Pons (tissue), 1 donor: Measurements from ENCODE around the gene CACNA1E.

Experiments used
- DNase-seq: peaks from one replicate; pipeline ENCODE4 v3.0.0-alpha.2; 2016; ENCODE audit warnings: low spot score

Gene CACNA1E

DNA sequence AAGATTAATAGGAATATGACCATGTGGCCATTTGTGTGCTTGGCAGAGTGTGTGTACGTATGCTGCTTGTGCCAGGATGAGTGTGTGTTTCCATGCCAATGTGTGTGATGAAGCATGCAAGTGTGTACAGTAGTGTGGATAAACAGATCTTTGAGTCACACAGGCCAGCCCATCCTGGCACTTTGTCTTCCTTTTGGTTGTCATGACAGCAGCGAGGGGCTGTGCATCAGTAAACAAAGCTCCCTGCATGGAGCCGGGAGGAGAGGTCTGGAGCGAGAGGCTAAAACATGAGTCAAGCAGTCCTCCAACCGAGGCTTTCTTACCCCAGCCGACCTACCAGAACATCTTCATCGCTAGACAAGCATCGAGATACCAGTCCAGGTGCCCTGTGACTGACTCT is 221.2 kb downstream of the CACNA1E start:
- no peak for DNase-seq

DNA sequence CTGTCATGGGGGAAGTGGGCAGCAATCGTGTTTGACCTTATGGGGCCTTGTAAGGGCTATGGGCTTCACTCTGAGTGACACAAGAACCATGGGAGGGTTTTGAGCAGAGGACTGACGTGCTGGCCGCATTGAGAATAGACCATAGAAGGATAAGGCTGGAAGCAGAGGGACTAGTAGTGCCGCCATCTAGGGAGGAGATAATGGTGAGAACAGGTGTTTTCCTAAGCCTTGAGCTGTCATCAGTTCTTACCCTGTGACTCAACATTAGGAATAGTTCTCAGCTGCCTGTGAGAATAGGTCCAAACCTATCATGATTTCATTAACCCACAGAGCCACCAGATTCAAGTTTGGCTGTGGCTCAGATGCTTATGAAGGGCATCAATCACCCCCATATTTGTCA is 228.5 kb downstream of the CACNA1E start:
- no peak for DNase-seq

DNA sequence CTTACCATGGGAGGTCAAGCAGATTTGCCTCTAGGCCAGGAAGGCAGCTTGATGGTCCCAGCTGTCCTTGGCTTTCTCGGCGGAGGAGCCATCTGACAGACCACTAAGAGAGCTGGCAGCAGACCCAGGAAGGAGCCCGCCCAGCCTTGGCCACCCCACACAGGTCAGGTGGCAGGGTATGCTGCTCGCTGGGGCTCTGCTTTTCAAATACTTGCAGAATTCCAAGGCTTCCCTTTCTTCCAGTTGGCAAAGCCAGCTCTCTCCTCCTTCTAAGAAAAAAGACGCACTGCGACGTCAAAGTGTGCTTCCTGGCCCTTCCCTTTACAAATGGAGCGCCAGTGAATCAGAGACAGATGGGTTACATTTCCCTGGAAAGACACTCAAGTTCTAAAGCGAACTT is 229.4 kb downstream of the CACNA1E start:
- DNase-seq: peak; percentile 38

DNA sequence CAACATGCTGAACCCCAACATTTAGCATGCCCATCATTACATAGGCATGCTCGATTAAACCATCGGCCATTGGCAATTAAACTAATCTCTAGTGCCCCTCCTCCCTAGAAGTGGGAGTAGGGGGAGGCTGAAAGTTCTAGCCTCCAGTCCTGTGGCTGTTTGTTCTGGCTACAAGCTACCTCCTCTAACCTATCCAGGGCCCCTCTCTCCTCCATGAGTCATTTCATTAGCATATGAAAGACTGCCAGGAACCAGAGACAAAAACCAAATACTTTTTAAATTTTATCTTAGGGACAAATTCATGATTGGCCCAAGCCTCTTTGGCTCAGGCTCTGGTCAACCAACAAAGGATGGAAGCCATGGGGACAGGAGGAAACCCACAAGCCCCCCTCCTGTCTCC is 231.1 kb downstream of the CACNA1E start:
- DNase-seq: no peak

DNA sequence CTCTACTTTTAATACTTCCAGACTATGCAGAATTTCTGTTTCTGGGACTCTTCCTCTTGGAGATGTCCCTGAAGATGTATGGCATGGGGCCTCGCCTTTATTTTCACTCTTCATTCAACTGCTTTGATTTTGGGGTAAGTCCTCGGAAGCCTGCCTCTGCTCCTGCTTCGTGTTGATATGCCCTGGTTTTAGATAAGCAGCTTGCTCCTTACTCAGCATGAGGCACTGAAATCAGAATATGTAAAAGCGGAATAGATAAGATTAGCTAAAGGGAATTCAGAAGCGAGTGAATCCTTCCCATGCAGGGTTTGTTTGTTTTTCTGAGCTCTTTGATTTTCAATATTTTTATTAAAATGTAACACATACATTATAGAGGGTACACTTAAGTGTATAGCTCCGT is 234.7 kb downstream of the CACNA1E start:
- no peak for DNase-seq

DNA sequence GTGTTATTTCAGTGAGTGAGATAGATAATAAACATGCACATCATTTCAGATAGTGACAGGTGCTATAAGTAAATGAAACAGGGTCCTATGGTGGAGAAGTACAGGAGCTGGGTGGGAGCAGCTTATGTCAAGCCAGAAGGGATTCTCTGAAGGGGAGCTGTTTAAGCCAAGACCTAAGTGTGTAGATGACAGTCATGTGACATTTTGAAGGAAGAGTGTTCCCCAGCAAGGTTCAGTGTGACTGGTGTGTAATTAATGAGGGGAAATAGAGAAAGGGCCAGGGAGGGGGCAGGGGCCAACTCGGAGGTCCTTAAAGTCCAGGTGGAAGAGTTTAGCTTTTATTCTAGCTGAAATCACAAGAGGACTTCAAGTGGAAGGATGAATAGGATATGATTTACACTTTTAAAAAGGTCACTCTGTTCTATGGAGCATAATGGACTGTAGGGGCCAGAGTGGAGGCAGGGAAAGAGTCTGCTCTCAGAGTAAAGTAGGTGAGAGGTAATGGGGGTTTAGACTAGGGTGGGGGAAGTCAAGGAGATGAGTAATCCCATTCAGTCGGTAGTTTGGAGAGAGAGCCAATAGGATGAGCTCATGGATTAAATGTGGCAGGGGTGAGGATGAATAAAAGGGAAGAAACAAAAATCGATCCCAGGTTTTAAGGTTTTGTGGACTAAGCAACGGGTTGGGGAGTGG is 243.1 kb downstream of the CACNA1E start:
- no peak for DNase-seq

DNA sequence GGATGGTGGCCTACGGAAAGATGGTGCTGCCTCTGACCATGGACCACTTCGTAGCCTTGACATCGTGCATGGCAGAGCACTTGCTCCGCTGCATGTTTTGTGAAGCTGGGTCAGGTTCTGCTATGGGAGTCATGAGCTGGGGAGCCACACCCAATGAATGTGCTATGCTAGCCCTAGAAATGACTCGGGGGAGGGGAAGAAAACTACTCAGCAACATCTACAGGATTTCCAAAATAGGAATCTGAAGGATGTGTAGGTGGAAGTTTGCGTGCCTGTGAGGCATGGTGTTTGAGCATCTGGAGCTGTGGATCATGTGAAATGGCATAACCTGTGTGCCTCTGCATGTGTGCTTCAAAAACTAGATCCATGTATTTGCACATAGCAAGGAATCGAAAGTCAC is 247.3 kb downstream of the CACNA1E start:
- no peak for DNase-seq

DNA sequence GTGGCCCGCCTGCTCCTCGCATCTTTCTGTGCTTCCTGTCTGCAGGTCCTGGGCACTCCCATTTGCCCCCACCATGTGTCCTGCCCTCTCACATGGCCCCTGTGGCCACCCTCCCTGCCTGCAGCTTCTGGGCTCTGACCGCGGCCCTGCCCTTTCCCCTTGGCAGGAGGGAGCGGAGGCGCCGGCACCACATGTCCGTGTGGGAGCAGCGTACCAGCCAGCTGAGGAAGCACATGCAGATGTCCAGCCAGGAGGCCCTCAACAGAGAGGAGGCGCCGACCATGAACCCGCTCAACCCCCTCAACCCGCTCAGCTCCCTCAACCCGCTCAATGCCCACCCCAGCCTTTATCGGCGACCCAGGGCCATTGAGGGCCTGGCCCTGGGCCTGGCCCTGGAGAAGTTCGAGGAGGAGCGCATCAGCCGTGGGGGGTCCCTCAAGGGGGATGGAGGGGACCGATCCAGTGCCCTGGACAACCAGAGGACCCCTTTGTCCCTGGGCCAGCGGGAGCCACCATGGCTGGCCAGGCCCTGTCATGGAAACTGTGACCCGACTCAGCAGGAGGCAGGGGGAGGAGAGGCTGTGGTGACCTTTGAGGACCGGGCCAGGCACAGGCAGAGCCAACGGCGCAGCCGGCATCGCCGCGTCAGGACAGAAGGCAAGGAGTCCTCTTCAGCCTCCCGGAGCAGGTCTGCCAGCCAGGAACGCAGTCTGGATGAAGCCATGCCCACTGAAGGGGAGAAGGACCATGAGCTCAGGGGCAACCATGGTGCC is 249.1 kb downstream of the CACNA1E start:
- DNase-seq: no peak

DNA sequence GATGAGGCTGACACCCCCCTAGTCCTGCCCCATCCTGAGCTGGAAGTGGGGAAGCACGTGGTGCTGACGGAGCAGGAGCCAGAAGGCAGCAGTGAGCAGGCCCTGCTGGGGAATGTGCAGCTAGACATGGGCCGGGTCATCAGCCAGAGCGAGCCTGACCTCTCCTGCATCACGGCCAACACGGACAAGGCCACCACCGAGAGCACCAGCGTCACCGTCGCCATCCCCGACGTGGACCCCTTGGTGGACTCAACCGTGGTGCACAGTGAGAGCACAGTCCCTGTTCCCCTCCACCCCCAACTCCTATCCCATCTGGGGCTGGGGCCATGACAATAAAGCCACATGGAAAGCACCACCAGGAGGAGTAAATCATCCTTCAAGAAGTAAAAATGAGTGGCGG is 250.2 kb downstream of the CACNA1E start:
- DNase-seq: no peak

DNA sequence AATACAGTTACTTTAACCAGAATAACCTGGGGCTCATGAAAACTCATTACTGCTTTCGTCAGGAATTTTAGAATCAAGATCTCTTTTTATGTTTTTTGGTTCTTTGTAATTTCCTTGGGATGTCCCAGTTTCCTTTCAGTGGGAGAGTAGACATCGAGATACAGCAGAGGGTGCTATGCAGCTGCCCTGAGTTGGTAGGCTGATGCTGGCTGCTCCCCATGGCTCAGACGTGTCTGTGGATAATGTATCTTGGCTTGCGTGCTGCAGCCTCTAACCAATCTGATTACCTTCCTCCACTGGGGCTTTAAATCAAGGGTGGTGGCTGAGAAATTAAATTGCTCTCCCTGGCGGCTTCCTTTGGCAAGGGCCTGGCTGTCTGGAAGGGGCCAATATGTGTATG is 253.7 kb downstream of the CACNA1E start:
- DNase-seq: no peak

DNA sequence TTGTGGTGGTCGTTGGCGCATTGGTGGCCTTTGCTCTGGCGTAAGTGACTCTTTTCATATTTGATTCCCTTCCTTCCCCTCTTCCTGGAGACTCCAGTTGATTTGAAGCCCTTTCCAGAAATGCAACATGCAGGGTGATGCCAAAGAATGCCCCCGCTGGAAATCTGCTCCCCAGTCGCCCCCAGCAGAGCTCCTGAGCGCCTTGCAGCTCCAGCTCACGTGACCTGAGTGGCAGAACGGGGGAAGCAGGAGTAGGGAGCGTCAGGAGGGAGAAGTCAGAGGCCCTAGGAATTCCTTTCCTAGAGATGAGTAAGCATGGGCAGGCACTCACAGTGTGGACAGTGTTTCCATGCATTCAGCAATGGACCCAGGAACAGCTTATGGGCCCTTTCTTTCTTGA is 255.9 kb downstream of the CACNA1E start:
- no peak for DNase-seq

DNA sequence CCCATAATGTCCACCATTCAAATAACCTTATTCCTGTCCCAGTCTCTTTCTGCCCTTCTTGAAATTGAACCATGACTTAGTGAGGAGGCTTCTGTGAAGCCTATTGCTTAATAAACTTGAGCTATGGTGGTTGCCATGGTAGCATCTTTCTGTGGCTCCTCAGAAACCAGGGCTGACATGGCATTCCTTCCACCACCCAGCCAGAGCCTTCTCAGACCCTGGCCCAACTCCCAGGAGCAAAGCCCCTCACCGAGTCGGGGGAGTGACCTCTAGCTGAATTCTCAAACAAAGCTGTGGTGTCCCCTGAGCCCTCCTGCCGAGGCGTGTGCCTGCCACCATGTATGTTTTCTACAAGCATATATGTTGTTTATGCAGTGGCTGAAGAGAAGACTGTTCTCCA is 259.1 kb downstream of the CACNA1E start:
- no peak for DNase-seq

DNA sequence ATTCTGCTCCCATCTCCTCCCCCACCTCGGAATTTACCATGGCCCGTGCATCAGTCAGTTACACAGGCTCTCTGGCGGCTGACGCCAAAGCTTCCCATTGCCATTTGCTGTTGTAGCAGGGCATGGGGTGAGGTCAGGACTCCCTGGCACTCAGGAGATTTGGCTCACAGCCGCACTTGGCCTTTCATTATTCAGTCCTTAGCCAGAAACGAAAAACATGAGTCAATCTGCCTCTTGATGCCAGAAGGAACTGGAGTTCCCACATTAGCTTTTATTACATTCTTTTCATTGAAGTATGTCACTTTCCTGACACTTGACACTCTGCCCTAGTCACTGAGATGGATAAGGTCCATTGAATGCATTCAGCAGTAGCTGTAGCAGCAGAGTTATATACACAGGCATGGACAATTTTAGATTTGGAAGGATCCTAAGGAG is 260.6 kb downstream of the CACNA1E start:
- peak; percentile 40 for DNase-seq

DNA sequence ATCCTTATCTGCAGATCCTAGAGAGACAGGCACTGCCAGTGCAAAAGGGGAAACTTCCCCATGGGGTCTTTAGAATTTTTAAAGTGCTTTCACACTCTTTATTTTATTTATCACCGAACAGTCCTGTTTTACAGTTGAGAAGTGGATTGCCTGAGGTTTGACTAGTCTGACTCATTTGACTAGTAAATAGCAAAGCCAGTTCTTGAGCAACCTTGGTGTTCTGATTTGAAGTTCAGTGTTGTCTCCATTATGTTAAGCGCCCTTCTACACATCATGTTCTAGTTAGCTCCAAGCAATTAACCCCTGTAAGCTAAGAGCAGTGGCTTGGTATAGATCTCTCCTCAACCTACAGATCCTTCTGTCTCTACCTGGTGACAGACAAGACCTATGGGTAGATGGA is 262.9 kb downstream of the CACNA1E start:
- no peak for DNase-seq

DNA sequence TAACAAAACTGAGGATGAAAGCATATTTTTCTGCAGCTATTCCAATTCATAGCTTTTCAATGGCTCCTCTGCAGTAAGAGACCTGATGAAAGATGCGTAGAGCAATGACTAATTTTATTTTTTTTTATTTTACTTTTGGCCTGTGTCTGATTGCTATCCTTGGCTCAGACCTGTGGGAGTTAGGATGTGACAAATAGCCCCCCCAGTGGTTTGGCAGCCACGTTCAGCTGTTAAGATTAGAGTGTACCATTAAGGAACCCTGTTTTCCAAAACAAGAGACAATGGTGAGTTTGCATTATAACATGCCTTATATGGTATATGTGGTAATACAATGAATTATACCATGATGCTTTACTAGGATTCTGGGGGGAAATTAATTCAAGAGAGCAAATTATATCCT is 264.7 kb downstream of the CACNA1E start:
- no peak for DNase-seq

DNA sequence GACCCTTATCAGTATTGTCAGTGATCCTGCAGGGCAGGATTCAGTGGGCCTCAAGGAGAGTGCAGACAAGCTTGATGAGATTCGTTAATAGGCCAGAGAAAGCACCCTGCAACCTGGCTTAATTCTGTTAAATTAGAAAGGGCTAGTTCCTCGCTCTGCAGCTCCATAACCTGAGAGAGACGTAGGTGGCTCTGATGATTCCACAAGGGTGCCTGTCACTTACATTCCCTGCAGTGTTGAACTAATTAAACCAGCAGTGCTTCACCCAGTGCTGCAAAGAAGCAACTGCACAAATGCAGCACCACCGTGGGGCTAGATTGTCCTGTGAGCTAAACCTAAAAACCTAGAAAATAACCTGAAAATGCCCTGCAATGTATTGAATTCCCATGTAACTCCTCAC is 270.8 kb downstream of the CACNA1E start:
- no peak for DNase-seq

DNA sequence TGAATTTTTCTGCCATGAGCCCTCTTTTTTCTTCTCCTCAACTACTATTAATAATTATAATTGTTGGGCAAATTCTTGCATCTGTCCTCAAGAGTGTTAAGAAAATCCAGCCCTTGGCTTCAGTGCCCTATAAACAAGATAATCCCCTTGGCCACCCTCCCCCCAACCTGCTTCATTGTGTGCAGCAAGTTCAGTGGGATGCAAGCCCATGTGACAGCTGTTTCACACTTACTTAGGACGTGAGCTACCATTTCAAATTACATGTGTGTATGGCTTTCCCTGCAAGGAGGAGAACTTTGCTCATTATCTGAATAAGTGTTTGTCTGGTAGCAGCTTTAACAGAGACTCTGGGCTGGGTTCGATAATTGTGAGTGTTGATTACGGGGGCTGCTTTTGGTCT is 276.2 kb downstream of the CACNA1E start:
- no peak for DNase-seq

DNA sequence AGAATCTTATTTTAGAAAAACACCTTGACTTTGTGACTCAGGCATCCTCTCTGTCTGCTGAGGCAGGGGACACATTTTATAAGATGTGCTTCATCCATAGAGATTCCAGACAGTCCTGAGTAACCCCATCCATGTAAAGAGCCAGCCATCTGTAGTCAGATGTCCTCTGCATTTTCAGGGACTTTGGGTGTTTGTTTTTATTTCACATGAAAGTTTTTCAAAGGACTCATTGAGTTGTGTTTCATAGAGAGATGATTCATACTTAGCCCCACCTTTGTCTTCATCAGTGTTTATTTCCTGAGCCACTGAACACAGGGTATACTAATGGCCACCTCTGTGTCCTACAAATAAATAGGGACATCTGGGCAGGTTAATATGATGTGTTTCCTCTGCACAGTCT is 280.4 kb downstream of the CACNA1E start:
- DNase-seq: no peak

DNA sequence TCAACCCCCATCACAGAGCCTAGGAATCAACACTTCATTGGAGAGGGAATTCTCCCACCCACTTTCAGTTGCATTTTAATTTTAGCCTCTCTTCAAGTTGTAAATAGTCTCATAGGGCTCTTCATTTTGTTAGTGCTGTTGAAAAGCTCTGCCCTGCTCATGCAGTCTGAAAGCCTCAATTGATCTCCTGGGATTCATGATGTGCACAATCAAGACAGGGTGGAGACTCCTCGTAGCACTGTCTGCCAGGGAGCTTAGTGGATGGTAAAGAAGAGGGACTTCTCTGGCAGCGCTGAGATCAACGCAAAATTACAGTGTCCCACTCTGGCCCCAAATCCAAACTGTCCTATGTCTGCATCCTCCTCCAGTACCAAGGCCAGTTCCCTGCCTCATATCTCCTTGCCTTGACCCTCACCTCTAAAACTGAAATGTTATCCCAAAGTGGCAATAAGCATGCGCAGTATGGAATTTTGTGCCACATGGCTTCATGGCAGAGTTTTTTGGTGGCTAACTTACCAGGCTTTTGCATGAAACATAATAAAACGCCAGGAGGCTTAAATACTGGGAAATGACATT is 282.2 kb downstream of the CACNA1E start:
- DNase-seq: no peak

DNA sequence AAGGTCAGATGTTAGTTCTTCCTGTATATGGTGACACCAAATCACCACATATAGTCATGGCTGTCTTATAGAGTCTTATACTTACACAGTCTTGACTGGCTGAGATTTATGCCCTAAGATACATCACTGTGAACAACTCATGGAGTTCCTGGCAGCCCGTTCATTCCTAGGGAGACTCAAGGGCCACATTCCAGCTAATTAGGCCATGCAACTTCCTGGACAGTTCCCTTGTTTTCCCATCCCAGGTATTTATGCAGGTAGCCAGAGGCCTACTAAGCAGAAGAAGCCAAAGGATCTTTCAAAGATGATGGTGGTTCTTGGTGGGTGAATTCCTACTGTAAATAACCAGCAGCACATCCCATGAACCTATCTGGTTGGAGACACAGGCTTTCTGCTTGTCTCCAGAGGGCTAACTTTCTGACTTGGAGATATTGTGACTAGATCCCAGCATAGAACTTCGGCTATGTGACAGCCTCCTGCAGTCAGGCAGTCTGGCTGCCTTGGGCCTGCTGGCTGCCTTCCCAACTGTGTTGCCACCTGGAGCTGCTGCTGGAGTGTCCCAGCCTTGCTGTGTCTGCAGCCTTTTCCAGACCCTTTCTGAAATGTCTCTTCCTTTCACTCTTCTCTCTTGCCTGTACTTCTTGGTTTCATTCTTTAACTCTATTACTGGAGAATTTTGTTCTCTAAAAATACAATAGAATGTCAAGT is 283.8 kb downstream of the CACNA1E start:
- no peak for DNase-seq

DNA sequence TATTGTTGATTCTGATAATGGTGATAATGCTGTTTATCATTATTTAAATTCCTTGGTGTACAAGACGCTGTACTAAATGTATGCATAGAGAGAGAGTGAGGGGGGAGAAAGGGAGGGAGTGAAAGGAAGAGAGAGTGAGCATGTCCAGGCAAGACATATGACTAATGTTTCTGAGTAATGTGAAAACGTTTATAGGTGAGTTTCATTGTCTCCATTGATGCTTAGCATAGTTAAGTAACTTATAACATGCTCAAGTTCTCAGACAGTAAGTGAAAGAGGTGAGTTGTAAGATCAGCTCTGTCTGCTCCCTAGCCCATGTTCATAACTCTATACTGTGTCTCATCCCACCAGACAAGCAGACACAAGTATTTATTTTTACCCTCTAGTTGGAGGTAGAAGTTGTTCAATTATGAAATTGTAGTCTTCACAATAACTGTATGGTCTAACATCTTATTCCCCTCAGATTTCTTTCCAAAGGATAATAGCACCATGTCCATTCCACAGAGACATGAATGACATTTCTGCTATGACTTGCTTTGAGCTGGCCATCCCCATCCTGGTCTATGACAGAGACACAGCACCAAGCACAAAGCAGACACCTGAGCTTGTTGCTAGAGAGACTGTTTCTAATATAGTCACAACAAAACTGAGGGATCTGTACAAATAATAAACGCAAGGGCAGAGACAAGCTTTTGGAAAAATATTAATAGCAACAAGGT is 285.1 kb downstream of the CACNA1E start:
- DNase-seq: no peak

DNA sequence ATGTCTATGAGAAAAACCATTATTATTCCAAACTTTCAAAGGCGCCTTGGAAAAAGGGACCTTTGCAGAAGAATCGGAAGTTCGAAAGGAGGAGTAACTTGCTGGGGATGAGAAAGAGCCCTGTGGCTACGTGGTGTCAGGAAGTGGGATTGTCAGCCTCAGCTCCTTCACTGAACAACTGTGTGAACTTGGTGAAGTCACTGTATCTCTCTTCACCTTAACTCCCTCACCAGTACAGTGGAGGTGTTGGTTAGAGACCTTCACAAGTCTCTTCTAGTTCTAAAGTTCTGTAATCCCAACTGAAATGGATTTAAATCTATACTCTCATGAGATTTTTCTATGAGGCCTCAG is 285.6 kb downstream of the CACNA1E start:
- DNase-seq: no peak
